H1 (cell line): ENCODE results near the gene RHBG.

Experiments used
- CREB1 ChIP-seq: IDR thresholded peaks from 2 replicates; pipeline ENCODE4 v1.6.1; 2012; ENCODE audit warnings: inconsistent platforms
- EZH2 ChIP-seq: fragments of 200-600 bp; sonication (generic); IDR thresholded peaks from 2 replicates; pipeline ENCODE4 v1.7.1; 2012; ENCODE audit warnings: low read depth, mild to moderate bottlenecking, moderate library complexity, low read length, inconsistent platforms; ENCODE audit not compliant: severe bottlenecking
- GABPA ChIP-seq: IDR thresholded peaks from 2 replicates; pipeline ENCODE4 v1.6.1; 2011; ENCODE audit warnings: mild to moderate bottlenecking, low read length, moderate library complexity, borderline replicate concordance; ENCODE audit not compliant: insufficient read depth
- POLR2A ChIP-seq, 2 experiments: IDR thresholded peaks; 1 replicate in 1 of 2; 2 replicates in 1 of 2; pipeline ENCODE4 v1.6.1; 2011; ENCODE audit warnings: low read depth in 2 of 2, low read length in 2 of 2, mild to moderate bottlenecking in 2 of 2; ENCODE audit errors: control extremely low read depth in 1 of 2
- POLR2AphosphoS5 ChIP-seq: IDR thresholded peaks from 2 replicates; pipeline ENCODE4 v1.6.1; 2011; ENCODE audit warnings: low read depth, low read length
- SP2 ChIP-seq: IDR thresholded peaks from 2 replicates; pipeline ENCODE4 v1.6.1; 2012; ENCODE audit warnings: mild to moderate bottlenecking, low read length, inconsistent platforms
- SRF ChIP-seq: IDR thresholded peaks from 2 replicates; pipeline ENCODE4 v1.6.1; 2011; ENCODE audit warnings: mild to moderate bottlenecking, low read depth, low read length, moderate library complexity
- TEAD4 ChIP-seq: IDR thresholded peaks from 2 replicates; pipeline ENCODE4 v1.6.1; 2012; ENCODE audit warnings: low read depth, low read length, inconsistent platforms, mixed read lengths
- USF2 ChIP-seq: IDR thresholded peaks from 2 replicates; pipeline ENCODE4 v1.6.1; 2011; ENCODE audit warnings: low read length, improper control_type of control experiment
- TF ChIP-seq, protein P1 (sequence below), 3 experiments: IDR thresholded peaks; 1 replicate in 2 of 3; 2 replicates in 1 of 3; pipeline versions ENCODE4 v1.5.1 to v1.6.1; 2011; ENCODE audit warnings: low read length in 3 of 3, mild to moderate bottlenecking in 3 of 3, inconsistent platforms in 2 of 3, low read depth in 1 of 3, moderate library complexity in 1 of 3; ENCODE audit not compliant: insufficient read depth in 1 of 3; ENCODE audit errors: control extremely low read depth in 1 of 3

- no peak for TF ChIP-seq POLR2AphosphoS5
- no peak for TF ChIP-seq TEAD4
- no peak for TF ChIP-seq USF2
- TF ChIP-seq SP2 = no peak
- no peak for TF ChIP-seq SRF
- TF ChIP-seq, protein P1, sequence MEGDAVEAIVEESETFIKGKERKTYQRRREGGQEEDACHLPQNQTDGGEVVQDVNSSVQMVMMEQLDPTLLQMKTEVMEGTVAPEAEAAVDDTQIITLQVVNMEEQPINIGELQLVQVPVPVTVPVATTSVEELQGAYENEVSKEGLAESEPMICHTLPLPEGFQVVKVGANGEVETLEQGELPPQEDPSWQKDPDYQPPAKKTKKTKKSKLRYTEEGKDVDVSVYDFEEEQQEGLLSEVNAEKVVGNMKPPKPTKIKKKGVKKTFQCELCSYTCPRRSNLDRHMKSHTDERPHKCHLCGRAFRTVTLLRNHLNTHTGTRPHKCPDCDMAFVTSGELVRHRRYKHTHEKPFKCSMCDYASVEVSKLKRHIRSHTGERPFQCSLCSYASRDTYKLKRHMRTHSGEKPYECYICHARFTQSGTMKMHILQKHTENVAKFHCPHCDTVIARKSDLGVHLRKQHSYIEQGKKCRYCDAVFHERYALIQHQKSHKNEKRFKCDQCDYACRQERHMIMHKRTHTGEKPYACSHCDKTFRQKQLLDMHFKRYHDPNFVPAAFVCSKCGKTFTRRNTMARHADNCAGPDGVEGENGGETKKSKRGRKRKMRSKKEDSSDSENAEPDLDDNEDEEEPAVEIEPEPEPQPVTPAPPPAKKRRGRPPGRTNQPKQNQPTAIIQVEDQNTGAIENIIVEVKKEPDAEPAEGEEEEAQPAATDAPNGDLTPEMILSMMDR (IDR thresholded peaks at IDR 0.05; ENCODE audit: control extremely low read depth in 1 of 3, insufficient read depth in 1 of 3, low read depth in 1 of 3, low read length in 3 of 3) = no peak
- TF ChIP-seq GABPA = no peak
- peak; percentile 99 for TF ChIP-seq EZH2
- TF ChIP-seq CREB1 = no peak
- TF ChIP-seq POLR2A (IDR thresholded peaks at IDR 0.05; ENCODE audit: control extremely low read depth in 1 of 2, low read depth in 2 of 2, low read length in 2 of 2) = no peak
Observed at GRCh38 chr1:156420205-156421061, 51.4 kb downstream of the RHBG start.
